Fibroblast of skin of scalp (primary cell): ENCODE results near the gene SCLY. TPM values are rescaled to one million over a fixed set of nuclear protein-coding genes. Genes with fewer than 3 reads are reported as not detected.
"Not testable (repeated sequence)": the region's sequence is repeated elsewhere in the genome, so short reads cannot be mapped to it uniquely, and the experiment has no call there.

Experiments used
- DNase-seq: peaks from one replicate; pipeline ENCODE4 v3.0.0-alpha.2; 2013
- polyA plus RNA-seq, 2 experiments: library from polyadenylated mRNA; unstranded; fragments of 120-200 nt; gene quantifications; one replicate each; pipeline ENCODE4 v1.2.1, GENCODE V29; 2013; ENCODE audit not compliant: insufficient read length in 2 of 2

SCLY gene, protein sequence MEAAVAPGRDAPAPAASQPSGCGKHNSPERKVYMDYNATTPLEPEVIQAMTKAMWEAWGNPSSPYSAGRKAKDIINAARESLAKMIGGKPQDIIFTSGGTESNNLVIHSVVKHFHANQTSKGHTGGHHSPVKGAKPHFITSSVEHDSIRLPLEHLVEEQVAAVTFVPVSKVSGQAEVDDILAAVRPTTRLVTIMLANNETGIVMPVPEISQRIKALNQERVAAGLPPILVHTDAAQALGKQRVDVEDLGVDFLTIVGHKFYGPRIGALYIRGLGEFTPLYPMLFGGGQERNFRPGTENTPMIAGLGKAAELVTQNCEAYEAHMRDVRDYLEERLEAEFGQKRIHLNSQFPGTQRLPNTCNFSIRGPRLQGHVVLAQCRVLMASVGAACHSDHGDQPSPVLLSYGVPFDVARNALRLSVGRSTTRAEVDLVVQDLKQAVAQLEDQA
- 10.3 TPM for polyA plus RNA-seq (2013, experiment 1 of 2; ENCODE audit: insufficient read length)
- 11.6 TPM for polyA plus RNA-seq (2013, experiment 2 of 2; ENCODE audit: insufficient read length)

- peak; percentile 98 for DNase-seq
These were observed at the start of gene SCLY for GRCh38 chr2:238060542-238061314. SCLY (plus strand) TSS chr2:238061001; CDS start chr2:238061055, 54 bp downstream.

- DNase-seq = no peak
These were observed 47.0 kb upstream of the SCLY start for GRCh38 chr2:238013806-238014205.

DNA sequence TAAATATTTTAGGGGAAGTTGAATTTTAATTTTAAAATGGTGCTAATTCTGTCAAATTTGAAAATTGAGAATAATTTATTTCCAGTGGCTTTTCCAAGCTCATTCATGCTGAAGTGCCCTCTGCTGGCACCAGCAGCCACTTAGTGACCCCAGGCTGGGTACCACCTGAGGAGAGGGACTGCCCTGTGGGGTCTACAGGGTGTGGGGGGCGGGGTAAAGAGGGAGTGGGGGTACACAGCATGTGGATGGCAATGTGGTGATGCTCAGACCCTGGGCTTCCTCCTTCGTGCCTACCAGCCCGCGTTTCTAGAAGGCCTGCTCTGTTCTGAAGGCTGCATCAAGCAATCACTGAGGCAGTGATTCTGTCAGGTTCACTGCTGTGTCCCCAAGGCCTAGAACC lies 45.1 kb upstream of the SCLY start:
- no peak for DNase-seq

- DNase-seq = no peak
These were observed 44.3 kb upstream of the SCLY start for GRCh38 chr2:238016526-238016925.

DNA sequence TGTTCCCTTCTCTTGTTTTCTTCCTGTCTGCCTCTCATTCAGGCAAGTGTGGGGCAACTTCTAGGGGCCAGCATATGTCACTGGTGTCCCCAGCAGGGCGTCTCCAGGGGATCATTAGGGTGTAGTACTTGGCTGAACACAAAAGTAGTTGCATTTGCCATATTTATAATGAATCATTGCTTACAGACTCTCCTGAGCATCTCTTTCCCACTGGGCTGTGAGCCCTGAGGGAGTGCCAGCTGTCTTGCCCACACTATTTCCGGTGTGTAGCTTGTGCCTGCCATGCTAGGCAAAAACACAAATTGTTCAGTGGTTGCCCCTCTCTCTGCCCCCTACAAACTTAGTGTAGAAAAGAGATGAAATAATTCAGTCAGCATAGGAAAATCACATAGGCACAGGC lies 40.8 kb upstream of the SCLY start:
- DNase-seq = no peak

GRCh38 chr2:238020816-238021215 lies 40.0 kb upstream of the SCLY start:
- no peak for DNase-seq

- peak; percentile 32 for DNase-seq
These were observed 39.5 kb upstream of the SCLY start for GRCh38 chr2:238021327-238021726.

DNA sequence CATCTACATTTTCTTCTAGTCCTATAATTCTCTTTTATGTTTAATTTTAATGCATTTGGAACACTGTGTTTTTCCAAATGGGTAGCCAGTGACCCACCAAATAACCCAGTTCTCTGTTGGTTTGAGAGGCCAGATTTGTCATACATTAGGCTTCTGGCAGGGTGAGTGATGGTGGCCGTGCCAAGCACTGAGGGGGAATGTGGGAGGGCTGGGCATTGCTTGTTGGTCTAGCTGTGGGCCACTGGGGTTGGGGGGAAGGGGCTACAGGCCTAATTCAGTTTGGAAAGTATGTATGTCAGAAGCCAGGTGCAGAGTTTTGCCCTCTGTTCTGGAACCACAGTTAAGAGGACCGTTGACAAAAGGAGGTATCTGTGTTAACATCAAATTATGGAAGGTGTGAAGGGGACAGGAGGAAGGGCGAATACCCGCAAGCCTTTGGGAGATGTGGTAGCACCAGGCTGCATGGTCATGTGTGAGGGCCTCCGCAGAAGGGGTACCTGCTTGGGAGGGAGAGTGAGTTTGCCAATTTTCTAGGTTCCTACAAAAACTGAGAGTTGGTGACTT lies 38.1 kb upstream of the SCLY start:
- DNase-seq = no peak

GRCh38 chr2:238023608-238024007 lies 37.2 kb upstream of the SCLY start:
- no peak for DNase-seq

GRCh38 chr2:238024986-238025385 lies 35.8 kb upstream of the SCLY start:
- peak; percentile 35 for DNase-seq

DNA sequence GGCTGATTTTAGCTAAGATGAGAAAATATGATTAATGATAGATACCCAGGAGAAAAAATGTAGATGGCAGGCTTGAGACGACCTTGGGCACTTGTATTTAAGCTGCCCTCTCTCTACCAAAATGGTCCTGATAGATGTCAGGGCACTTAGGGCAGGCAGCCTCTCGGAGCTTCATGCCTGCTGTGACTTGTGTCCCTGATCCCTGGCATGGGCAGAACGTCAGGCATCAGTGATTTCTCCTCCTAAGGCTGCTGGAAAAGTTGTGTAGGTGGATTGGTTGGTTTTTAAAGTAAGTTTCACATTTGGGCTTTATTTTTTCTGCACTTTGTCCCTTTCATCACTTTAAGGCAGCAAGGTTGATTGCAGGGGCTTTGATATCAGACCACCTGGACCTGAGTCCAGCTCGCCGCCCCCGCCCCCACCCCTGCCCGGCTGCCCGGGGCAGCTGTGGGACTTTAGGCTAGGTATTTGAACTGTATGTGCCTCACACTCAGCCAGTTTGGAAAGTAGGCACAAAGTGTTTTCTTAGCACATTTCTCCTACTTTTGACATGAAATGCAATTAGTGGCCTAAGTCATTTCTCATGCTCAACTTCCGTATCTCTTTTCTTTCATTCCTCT lies 35.0 kb upstream of the SCLY start:
- DNase-seq = no peak

DNA sequence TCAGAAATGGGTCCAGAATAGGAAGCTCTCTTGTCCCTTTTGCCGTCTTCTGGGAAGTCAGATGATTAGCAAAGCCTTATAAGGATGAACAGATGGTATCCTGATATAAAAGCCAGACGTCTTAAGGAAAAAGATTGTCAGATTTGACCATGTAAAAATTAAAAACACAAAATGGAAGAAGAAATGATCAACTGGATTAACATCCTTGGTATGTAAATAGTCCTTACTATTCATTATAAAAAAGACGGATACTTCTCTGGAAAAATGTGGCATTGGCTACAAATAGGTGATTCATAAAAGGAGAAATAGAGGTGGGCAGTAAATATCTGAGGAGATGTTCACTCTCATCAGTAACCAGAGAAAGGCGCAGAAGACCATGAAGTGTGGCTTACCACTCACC lies 33.7 kb upstream of the SCLY start:
- peak; percentile 3 for DNase-seq

GRCh38 chr2:238027591-238028415 lies 33.0 kb upstream of the SCLY start:
- DNase-seq = no peak

- no peak for DNase-seq
These were observed 30.9 kb upstream of the SCLY start for GRCh38 chr2:238029853-238030252.

DNA sequence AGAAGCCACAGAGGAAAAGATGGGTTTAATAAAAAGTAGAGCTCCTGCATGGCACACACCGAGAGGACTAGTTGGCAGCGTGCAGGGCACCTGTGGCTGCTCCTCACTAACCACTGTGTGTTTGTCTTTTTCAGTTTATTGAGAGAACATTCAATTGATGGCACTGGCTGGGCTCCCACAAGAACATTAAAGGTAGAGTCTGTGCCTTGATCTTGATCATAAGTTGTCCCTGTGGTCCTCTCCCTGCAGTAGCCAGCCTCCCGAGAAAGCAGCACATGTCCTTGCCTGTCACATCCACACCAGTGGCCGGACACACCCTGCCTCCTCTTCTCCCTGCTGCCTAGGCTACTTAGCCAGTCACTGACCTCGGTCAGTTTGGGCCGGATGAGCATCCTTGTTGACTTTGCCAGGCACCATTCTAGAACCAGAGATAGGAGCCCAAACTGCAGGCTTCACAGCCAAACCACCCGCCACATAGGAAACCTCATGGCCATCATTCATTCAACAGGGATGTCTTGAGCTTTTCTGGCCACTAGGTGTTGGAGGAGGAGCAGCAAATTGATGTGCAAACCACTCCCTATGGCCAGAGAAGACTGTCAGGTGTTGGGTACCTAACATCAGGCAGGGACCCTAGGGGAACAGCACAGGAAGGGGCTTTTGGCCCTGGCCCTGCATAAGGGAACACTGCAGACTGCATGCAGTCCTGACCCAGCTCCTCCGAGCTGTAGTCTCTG lies 30.2 kb upstream of the SCLY start:
- no peak for DNase-seq

GRCh38 chr2:238031751-238032150 lies 29.1 kb upstream of the SCLY start:
- no peak for DNase-seq

DNA sequence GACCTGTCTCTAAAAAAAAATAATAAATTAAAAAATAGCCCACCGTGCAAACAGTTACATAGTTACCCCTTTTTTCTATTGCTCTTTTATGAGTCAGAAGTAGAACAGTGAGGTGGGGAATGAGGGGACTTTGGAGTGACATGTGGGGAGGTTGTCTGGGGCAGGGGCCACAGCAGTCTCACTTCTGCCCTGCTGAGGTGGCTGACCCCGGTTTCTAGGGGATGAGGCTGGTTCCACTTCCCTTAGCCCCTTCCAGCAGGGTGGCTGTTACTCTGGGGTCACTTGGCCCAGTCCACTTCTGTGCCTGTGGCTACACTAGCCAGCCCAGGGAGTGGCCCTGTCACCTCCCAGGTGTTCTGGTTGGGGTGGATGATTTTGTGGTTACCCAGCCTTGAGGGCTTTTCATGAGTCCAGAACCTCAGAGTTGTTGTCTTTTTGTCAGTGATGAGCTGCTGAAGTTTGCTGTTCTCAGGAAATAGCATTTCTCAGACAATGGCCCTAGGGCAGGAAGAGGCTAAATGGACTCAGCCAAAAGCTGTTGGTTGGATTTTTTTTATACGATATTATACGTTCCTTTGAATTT lies 28.0 kb upstream of the SCLY start:
- DNase-seq = no peak

GRCh38 chr2:238033991-238034390 lies 26.8 kb upstream of the SCLY start:
- DNase-seq = not testable (repeated sequence)

DNA sequence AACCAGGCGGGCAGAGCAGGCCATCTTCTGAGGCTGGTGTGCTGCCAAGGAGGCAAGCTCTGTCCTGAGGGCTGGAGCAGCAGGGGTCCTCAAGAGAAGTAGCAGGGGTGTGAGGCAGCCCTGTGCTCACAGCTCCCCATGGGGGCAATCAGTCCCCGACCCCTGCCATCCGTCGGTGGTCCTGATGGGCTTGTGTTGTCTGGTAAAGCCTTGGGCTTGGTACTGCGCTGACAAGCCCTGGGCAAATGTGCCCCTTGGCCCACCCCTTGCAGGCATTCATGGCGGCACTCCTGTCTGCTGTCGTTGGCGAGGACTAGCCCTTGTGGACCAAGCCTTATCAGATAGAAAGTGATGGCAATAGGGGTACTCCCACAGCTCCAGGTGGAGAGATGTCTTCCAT lies 22.6 kb upstream of the SCLY start:
- DNase-seq = no peak

- no peak for DNase-seq
These were observed 21.6 kb upstream of the SCLY start for GRCh38 chr2:238039151-238039550.

DNA sequence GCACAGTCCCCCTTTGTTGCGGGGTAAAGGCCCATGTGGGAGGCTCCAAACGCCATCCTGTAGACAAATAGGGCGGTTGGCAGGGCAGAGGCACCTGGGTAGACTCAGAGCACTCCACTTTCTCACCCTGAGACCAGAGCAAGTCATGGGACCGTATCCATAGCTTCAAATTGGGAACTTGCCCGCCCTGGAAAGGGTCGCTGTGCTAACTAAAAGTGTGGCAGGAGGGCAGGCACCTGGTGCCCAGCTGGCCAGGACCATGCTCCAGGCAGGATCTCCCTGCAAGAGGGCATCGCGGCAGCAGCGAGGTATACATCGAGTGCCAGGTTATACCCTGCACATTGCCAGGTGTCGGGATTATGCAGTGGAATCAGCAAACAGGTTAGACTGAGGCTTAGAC lies 20.8 kb upstream of the SCLY start:
- no peak for DNase-seq
